ENCODE data around the gene ZNF467.

The ZNF467 gene

GRCh38 chr7:149767068-149767467, 6.3 kb downstream of the ZNF467 start:
- no peak for DNase-seq

DNA sequence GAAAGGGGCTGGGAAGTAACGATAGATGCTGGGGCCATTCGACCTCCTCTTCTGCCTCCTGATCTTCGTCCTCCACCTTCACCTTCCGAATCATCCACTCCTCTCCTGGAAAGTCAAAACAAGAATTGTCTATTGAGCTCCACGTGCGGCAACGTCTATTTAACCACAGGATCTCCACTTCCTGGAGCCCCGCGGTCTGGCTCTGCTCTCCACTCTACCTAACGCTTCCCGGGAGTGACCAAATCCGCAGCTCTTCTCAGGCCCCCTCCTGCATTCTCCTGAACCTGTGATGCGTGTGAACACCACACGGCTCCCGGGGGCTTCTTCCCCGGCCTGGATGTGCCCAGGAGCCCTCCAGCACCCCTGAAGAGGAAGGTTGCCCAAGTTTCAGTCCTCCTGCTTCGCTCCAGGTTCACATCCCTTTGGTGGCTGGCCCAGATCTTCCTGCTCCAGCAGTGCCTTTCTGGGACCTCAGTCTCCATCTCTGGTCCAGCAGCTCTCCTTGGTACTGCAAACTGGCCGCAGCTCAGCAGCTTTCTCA, 7.2 kb downstream of the ZNF467 start:
- no peak for DNase-seq

GRCh38 chr7:149765399-149766121, 7.8 kb downstream of the ZNF467 start:
- DNase-seq, result no peak

GRCh38 chr7:149764481-149765398, 8.6 kb downstream of the ZNF467 start:
- no peak for DNase-seq

DNA sequence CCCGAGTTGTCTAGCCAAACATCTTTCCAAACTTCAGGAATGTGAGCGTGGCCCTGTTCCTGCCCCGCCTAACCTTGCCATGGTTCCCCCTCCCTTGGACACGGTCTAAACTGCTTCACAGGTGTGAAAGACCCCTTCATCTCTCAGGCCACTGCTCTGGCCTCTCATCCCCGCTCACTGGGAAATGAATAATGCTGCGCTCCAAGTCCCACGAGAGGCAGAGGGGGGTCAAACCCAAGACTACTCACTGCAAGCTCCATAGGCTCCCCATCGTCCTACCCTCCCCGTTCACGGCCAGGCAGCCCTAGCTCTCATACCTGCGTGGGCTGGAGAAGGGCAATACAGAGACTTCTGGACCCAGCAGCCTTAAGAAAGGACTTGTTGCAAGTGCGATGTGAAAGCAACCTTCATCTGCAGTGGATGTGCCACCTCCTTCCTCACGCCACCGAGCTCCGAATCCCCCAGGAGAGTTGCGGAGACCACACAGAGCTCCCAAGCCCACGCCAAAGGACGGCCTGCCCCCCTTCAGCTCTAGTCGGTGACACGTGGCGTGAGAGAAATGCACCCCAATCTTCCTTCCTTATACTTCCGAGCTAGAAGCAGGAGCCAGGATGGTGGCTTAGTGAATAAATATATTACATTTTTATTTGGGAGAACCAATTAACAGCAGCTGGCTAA, 9.7 kb downstream of the ZNF467 start:
- DNase-seq, result no peak

- no peak for DNase-seq
Measured at GRCh38 chr7:149762610-149763009, 10.8 kb downstream of the ZNF467 start.

DNA sequence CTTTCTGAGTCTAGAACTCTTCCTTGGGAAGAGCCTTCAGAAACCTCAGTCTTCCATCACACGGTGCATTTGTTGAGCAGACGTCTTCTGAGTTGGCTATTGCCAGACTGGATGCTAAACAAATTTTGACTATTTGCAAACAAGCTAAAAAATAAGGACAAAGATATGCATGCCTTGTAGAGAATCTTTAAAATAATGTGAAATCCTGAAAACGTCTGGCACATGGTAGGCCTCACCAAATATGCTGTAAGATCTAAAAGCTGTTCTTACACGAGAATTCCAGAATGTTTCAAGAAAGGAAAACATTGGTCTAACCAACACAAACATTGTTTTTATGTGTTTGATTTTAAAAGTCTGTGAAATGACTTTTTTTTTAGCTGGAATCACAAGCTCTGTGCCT, 11.3 kb downstream of the ZNF467 start:
- DNase-seq, result no peak

- no peak for DNase-seq
Measured at GRCh38 chr7:149761307-149761706, 12.1 kb downstream of the ZNF467 start.

- DNase-seq, result no peak
Measured at GRCh38 chr7:149760538-149760937, 12.8 kb downstream of the ZNF467 start.

DNA sequence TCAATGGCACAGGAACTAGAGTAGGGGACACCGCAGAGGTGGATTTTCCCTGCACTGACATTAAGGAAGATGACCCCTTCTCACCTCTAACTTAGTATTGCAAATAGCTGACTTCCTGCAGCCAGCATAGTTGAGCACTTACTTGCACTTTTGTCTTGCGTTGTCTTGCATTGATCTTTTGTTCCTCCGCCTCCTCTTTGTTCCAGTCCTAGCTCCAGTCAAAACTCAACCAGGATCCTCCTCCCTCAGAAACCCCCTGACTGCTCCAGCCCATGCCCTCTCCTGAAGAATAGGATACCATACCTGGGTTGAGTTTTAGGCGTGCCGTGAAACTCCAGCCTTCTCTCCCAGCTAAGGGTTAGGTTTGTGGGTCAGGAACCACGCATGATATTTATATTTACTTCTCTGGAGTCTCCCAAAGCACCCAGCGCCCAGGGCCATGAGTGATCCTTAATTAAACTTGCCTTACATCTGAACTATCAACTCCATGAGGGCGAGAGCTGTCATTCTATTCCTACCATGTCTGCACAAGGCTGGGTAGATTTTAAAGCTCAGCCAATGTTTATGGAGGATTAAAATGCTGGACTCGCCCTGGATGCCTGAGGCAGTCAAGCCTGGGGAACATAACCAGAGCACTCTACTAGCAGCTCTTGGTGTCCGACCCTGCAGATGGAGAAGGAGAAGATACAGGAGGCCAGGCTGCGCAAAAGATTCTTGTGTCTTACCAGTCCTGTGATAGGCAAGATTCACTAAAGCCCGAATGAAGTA, 14.1 kb downstream of the ZNF467 start:
- no peak for DNase-seq

GRCh38 chr7:149753375-149754233, 19.8 kb downstream of the ZNF467 start:
- DNase-seq, result no peak

DNA sequence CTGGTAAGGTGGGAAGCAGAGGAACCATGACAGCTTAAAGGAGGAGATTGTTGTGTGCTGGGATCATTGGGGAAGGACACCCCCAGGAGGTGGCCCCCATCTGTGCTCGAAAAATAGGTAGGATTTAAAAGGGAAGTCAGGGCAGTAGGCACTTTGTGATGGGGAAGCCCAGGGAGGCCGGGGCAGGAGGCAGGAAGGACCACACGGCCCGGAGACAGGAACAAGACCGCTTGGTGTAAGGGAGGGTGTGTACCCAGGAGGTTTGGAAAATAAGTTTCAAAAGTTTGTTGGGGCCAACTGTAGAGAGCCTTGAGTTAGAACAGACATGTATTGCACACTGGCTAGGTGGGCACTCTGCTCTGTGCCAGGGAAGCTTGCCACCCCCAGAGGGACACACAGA, 20.7 kb downstream of the ZNF467 start:
- DNase-seq, result no peak

DNA sequence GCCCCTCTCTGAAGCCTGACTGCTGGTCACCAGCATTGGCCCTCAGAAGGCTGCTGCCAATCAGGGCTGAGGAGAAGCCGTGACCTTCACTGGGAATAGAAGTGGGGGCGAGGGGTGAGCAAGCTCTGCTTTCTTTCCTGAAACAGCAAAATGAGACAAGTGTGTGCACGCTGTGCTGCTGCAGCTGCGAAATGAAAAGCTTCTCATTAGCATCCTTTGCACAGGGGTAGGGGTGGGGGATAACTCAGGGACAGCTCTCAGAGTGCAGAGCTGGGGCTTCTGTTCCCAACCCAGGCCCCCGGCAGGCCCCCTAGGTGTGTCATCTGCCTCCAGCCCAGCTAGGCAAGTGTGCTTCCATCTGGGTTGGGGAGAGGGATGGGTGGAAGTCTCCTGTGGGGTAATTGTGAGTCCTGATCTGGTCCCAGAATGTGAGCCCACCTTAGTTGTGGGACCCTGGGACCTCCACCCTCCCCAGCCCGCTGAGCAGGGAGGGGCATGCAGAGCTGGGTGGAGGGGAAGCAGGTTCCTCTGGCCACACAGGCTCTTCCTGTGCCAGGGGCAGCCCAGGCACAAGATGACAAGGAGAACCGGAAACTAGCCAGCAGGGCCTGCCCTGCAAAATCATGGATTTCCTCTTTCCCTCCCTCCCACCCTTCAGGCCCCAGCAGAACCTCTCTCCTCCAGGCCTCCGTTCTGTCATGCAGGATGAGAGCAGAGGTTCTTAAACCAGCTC, 22.2 kb downstream of the ZNF467 start:
- DNase-seq, result no peak

GRCh38 chr7:149750122-149750845, 23.1 kb downstream of the ZNF467 start:
- no peak for DNase-seq

DNA sequence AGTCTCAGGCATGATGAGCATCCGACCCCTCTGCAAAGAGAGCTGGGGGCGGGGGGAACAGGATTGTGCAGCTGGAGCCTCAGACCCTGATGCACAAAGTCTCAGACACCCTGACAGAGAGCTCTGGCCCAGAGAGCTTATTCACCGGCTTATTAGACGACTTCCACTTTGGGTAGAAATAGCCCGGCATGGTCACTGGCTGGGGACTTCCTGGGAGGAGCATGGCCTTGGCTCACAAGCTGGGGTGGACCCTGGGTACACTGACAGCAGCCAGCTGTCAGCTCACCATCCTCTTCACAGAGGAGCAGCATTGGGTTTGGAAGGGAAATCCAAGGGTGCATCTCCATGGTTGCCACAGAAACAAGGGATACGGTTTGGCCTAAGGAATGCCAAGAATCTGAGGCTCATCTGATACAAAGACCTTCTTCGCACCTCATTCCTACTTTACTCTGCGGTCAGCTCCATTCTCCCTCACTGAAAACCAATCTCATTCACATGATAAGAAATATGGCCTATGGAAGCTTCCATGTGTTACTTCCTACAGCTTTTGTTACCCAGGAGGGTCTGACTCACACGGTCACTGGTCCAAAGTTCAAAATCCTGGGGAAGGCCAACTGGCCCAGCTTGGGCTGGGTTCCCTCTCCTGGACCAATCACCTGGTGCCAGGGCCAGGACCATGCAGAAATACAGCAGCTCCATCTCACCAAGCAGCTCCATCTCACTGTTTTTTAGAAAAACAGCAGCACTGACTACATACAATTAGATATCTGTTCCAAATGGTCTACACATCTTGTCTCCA, 25.1 kb downstream of the ZNF467 start:
- no peak for DNase-seq

DNA sequence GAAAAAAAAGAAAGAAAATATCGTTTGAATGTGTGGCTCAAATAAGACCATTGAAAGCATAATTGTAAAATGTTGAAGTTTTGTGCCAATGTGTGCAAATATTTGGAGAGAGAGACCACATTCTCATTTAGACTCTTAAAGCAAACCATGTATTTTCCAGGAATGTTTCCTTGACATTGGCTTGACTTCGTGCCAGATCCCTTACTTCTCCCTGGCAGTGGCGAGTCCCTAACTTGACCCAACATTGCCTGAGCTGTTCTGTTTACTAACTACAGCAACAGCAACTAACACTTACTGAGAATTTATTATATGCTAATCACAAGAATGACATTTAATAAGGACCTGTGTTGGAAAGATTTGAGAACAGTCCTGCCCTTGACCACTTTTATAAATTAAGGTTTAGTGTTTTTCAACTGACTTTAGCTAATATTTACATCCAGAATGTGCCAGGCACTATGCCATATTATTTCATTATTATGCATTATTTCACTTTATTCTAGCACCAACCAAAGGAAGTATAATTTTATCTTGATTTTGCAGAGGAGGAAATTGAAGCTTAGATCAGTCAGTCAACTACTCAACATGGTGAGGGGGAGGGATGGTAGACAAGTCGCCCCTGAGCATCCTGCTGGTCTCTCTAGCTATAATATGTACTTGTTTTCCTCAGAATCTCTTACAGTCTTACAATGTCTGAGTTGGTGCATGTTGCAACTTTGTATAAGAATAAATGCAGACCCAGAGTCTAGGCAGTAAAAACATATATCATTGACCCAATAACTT, 29.7 kb downstream of the ZNF467 start:
- no peak for DNase-seq

GRCh38 chr7:149742075-149742701, 31.2 kb downstream of the ZNF467 start:
- peak; percentile 45 for DNase-seq

- no peak for DNase-seq
Measured at GRCh38 chr7:149741629-149742028, 31.8 kb downstream of the ZNF467 start.
